ENCODE data around the gene ATP6V0E1. TPM values are rescaled to one million over a fixed set of nuclear protein-coding genes. Genes with fewer than 3 reads are reported as not detected.
"Not testable (repeated sequence)": the region's sequence is repeated elsewhere in the genome, so short reads cannot be mapped to it uniquely, and the experiment has no call there.

The ATP6V0E1 gene
- total RNA-seq, 2 donors from 2014 or later: 156 to 193 TPM

GRCh38 chr5:173041881-173042762, 58.6 kb downstream of the ATP6V0E1 start:
- no peaks in the 10 kb centered on the region for H3K27me3 ChIP-seq
- no peak overlapping the region for H3K27ac ChIP-seq
- H3K4me3 ChIP-seq: no peak overlapping the region
- TF ChIP-seq CTCF (IDR thresholded peaks at IDR 0.05): no peak
- no peaks in the 10 kb centered on the region for H3K4me1 ChIP-seq
- no peaks in the 10 kb centered on the region for H3K9me3 ChIP-seq
- DNase-seq (ENCODE audit: low spot score): no peak
- no peaks in the 10 kb centered on the region for H3K36me3 ChIP-seq

GRCh38 chr5:173042763-173043107, 59.2 kb downstream of the ATP6V0E1 start:
- no peak for TF ChIP-seq CTCF (IDR thresholded peaks at IDR 0.05)
- Histone ChIP-seq H3K27me3 (no peaks in the 10 kb centered on the region), H3K4me1 (no peaks in the 10 kb centered on the region), H3K27ac (no peak overlapping the region), H3K4me3 (no peak overlapping the region), H3K9me3 (no peaks in the 10 kb centered on the region), H3K36me3 (no peaks in the 10 kb centered on the region)
- DNase-seq (ENCODE audit: low spot score): no peak

GRCh38 chr5:173045474-173045873, 61.9 kb downstream of the ATP6V0E1 start:
- no peak for DNase-seq (ENCODE audit: low spot score)
- H3K27me3 ChIP-seq: no peaks in the 10 kb centered on the region
- no peak for TF ChIP-seq CTCF (IDR thresholded peaks at IDR 0.05)
- no peak overlapping the region for H3K4me3 ChIP-seq
- no peaks in the 10 kb centered on the region for H3K36me3 ChIP-seq
- H3K4me1 ChIP-seq: no peaks in the 10 kb centered on the region
- H3K27ac ChIP-seq: no peak overlapping the region
- H3K9me3 ChIP-seq: no peaks in the 10 kb centered on the region

- H3K4me3 ChIP-seq; H3K27me3 ChIP-seq; H3K27ac ChIP-seq; DNase-seq (ENCODE audit: low spot score); H3K36me3 ChIP-seq; H3K4me1 ChIP-seq; H3K9me3 ChIP-seq: not testable (repeated sequence)
These were observed 63.7 kb downstream of the ATP6V0E1 start for GRCh38 chr5:173047096-173047837.

- no peak for TF ChIP-seq CTCF (IDR thresholded peaks at IDR 0.05)
- H3K4me3 ChIP-seq: no peak overlapping the region
- no peak overlapping the region for H3K27ac ChIP-seq
- no peaks in the 10 kb centered on the region for H3K27me3 ChIP-seq
- H3K36me3 ChIP-seq: no peaks in the 10 kb centered on the region
- no peaks in the 10 kb centered on the region for H3K9me3 ChIP-seq
- no peak for DNase-seq (ENCODE audit: low spot score)
- H3K4me1 ChIP-seq: no peaks in the 10 kb centered on the region
These were observed 64.2 kb downstream of the ATP6V0E1 start for GRCh38 chr5:173047838-173048105.

GRCh38 chr5:173050791-173051190, 67.2 kb downstream of the ATP6V0E1 start:
- DNase-seq (ENCODE audit: low spot score): no peak
- Histone ChIP-seq H3K27me3 (no peaks in the 10 kb centered on the region), H3K9me3 (no peaks in the 10 kb centered on the region), H3K36me3 (no peaks in the 10 kb centered on the region), H3K27ac (no peak overlapping the region), H3K4me3 (no peak overlapping the region), H3K4me1 (peaks cover 0 to 5% of the 10 kb centered on the region in 2 donors)
- no peak for TF ChIP-seq CTCF (IDR thresholded peaks at IDR 0.05)
